Activated CD8-positive, alpha-beta T cell treated with anti-CD3 and anti-CD28 coated beads for 36 hours (primary cell): Measurements from ENCODE around the gene CYS1. TPM values are rescaled to one million over a fixed set of nuclear protein-coding genes. Genes with fewer than 3 reads are reported as not detected.
"Not testable (repeated sequence)": the region's sequence is repeated elsewhere in the genome, so short reads cannot be mapped to it uniquely, and the experiment has no call there.

Experiments
- ATAC-seq: fragments of 200-7000 bp; cut with Tn5 transposase; one replicate; pipeline ENCODE4 v1.10.0; 2021; ENCODE audit warnings: mild to moderate bottlenecking, moderate library complexity
- CTCF ChIA-PET: fragments of 350-600 bp; sonication (Branson Sonifier 250); formaldehyde crosslinking; loops from one replicate; lab custom pipeline; 2021; ENCODE audit warnings: antibody characterized with exemption; lab: Charles Lee
- POLR2A ChIA-PET: fragments of 350-600 bp; sonication (Branson Sonifier 250); formaldehyde crosslinking; loops from one replicate; lab custom pipeline; 2021; ENCODE audit warnings: antibody characterized with exemption; lab: Charles Lee
- DNase-seq: peaks from one replicate; pipeline ENCODE4 v3.0.0-alpha.2; 2020
- H3K27ac Mint-ChIP-seq: one replicate; pipeline ENCODE4 v1.8.0; 2021; ENCODE audit warnings: mild to moderate bottlenecking, mixed read lengths
- H3K27me3 Mint-ChIP-seq: one replicate; pipeline ENCODE4 v1.8.0; 2021; ENCODE audit warnings: mixed read lengths
- H3K36me3 Mint-ChIP-seq: one replicate; pipeline ENCODE4 v1.8.0; 2021; ENCODE audit warnings: low read depth, mixed read lengths
- H3K4me1 Mint-ChIP-seq: one replicate; pipeline ENCODE4 v1.8.0; 2021; ENCODE audit warnings: low read depth, mixed read lengths
- H3K4me3 Mint-ChIP-seq: one replicate; pipeline ENCODE4 v1.8.0; 2021; ENCODE audit warnings: mild to moderate bottlenecking, moderate library complexity, mixed read lengths
- H3K9me3 Mint-ChIP-seq: one replicate; pipeline ENCODE4 v1.8.0; 2021; ENCODE audit warnings: mixed read lengths
- intact Hi-C: fragments of 100-400 bp; cut with micrococcal nuclease; formaldehyde crosslinking; loops from one replicate; pipeline ENCODE4 v1.10.0; 2022
- total RNA-seq, 2 experiments: library from RNA; stranded (reverse); gene quantifications; one replicate each; pipeline ENCODE4 v1.2.3, GENCODE V29; 2021
- TF ChIP-seq, protein P1 (sequence below): fragments of 200-600 bp; IDR thresholded peaks from one replicate; pipeline ENCODE4 v1.8.0; 2022; ENCODE audit warnings: antibody characterized with exemption, mild to moderate bottlenecking

Gene CYS1
- total RNA-seq, 2 experiments from 2014 or later, result 0.11 to 0.32 TPM

DNA sequence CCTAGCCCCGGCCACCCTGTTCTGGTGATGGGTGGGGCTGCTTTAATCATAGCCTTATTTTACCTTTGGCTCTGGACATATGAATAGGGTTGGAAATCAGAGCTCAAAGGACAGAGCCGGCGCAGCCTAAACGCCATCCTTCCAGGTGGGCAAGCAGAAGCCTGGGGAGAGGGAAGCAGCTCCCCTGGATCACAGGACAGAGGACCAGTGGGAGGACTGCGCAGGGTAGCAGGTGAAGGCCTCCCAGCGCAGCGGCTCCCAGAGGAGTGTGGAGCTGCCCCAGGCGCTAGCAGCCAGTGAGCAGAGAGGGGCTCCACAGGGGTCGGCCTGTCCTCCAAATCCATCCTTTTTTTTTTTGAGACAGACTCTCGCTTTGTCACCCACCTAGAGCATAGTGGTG is 16.4 kb upstream of the CYS1 start:
- no peak overlapping the region for H3K27ac Mint-ChIP-seq
- ChIA-PET POLR2A (interaction anchor here (1.0 kb wide), 1 partner anchor 24 kb away, joined by 3 read pairs; no protein-coding TSS in a partner anchor), CTCF (interaction anchor here (0.8 to 6.2 kb wide), 21 partner anchors 7 to 338 kb away, joined by 3 to 178 read pairs (median 7); partner anchors contain the start of gene CYS1)
- H3K4me1 Mint-ChIP-seq, result no peaks in the 10 kb centered on the region
- TF ChIP-seq, protein P1, sequence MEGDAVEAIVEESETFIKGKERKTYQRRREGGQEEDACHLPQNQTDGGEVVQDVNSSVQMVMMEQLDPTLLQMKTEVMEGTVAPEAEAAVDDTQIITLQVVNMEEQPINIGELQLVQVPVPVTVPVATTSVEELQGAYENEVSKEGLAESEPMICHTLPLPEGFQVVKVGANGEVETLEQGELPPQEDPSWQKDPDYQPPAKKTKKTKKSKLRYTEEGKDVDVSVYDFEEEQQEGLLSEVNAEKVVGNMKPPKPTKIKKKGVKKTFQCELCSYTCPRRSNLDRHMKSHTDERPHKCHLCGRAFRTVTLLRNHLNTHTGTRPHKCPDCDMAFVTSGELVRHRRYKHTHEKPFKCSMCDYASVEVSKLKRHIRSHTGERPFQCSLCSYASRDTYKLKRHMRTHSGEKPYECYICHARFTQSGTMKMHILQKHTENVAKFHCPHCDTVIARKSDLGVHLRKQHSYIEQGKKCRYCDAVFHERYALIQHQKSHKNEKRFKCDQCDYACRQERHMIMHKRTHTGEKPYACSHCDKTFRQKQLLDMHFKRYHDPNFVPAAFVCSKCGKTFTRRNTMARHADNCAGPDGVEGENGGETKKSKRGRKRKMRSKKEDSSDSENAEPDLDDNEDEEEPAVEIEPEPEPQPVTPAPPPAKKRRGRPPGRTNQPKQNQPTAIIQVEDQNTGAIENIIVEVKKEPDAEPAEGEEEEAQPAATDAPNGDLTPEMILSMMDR, result no peak
- peaks cover 25% of the 10 kb centered on the region for H3K27me3 Mint-ChIP-seq
- H3K36me3 Mint-ChIP-seq, result peaks cover 4% of the 10 kb centered on the region
- H3K9me3 Mint-ChIP-seq, result no peaks in the 10 kb centered on the region
- H3K4me3 Mint-ChIP-seq, result no peak overlapping the region
- no peak for ATAC-seq
- DNase-seq, result no peak
- intact Hi-C loops, result no loop called here

DNA sequence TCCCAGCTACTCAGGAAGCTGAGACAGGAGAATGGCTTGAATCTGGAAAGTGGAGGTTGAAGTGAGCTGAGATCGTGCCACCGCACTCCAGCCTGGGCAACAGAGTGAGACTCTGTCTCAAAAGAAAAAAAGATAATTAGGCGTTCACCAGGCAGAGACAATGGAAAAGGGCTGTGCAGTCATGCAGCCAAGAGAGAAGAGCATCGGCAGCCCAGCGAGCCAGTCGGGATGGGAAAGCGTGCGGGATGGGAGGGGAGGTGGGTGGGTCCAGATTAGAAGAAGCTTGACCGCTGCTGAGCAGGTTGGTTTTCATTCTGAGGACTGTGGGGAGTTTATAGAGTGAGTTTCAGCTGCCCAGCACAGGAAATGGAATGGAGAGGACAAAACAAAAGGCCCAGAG is 15.0 kb upstream of the CYS1 start:
- Mint-ChIP-seq H3K36me3 (peaks cover 4% of the 10 kb centered on the region), H3K4me1 (peaks cover 3% of the 10 kb centered on the region), H3K9me3 (no peaks in the 10 kb centered on the region), H3K27me3 (peaks cover 33% of the 10 kb centered on the region), H3K27ac (no peak overlapping the region), H3K4me3 (no peak overlapping the region)
- TF ChIP-seq, protein P1, result no peak
- DNase-seq (no peak), ATAC-seq (no peak)
- intact Hi-C loops, result no loop called here
- ChIA-PET POLR2A (interaction anchor here (0.9 to 1.1 kb wide), 4 partner anchors 10 to 26 kb away, joined by 3 read pairs; no protein-coding TSS in a partner anchor), CTCF (interaction anchor here (0.6 to 6.2 kb wide), 7 partner anchors 9 to 340 kb away, joined by 3 to 178 read pairs (median 4); partner anchors contain the start of gene CYS1)

DNA sequence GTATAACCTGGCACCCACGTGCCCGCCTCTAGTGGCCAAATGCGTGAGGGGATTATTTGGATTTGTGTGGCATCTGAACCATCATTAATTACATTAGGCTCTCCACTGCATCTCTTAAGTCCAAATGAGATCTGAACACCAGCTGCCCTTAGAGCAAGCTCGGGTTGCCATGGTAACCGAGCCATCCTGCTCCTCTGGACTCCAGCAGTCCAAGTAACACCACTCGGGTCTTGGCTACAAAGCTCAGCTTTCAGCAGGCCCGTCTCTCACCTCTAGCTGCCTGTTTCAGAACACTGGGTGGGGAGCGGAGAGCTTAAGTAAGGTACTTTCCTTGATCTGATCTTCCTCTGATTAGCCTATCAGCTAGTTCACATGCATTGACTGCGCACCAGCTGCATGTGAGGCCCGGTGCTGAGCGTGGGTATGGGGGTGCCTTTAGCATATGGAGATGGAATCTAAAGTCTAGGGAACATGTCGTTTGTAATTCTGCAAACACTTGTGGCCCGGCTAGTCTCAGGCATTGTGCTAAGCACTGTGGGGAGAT is 14.1 kb upstream of the CYS1 start:
- H3K27ac Mint-ChIP-seq, result no peak overlapping the region
- ChIA-PET CTCF (interaction anchor here (1.1 to 6.2 kb wide), 3 partner anchors 10 to 314 kb away, joined by 4 to 178 read pairs (median 11); no protein-coding TSS in a partner anchor), POLR2A (interaction anchor here (0.9 to 1.1 kb wide), 3 partner anchors 13 to 27 kb away, joined by 3 read pairs; no protein-coding TSS in a partner anchor)
- H3K4me1 Mint-ChIP-seq, result peaks cover 3% of the 10 kb centered on the region
- H3K9me3 Mint-ChIP-seq, result no peaks in the 10 kb centered on the region
- peaks cover 4% of the 10 kb centered on the region for H3K36me3 Mint-ChIP-seq
- no peak for ATAC-seq
- H3K4me3 Mint-ChIP-seq, result no peak overlapping the region
- TF ChIP-seq, protein P1, result no peak
- H3K27me3 Mint-ChIP-seq, result peaks cover 41% of the 10 kb centered on the region
- intact Hi-C loops, result no loop called here
- no peak for DNase-seq

DNA sequence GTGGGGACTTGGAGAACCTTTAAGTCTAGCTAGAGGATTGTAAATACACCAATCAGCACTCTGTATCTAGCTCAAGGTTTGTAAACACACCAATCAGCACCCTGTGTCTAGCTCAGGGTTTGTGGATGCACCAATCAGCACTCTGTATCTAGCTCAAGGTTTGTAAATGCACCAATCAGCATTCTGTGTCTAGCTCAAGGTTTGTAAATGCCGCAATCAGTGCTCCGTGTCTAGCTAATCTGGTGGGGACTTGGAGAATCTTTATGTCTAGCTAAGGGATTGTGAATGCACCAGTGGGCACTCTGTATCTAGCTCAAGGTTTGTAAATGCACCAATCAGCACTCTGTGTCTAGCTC is 11.7 kb upstream of the CYS1 start:
- DNase-seq, H3K36me3 Mint-ChIP-seq, H3K4me1 Mint-ChIP-seq, H3K4me3 Mint-ChIP-seq, H3K27ac Mint-ChIP-seq, ATAC-seq, intact Hi-C loops, H3K9me3 Mint-ChIP-seq: not testable (repeated sequence)
- ChIA-PET POLR2A (interaction anchor here (0.7 to 1.0 kb wide), 2 partner anchors 27 to 49 kb away, joined by 3 read pairs; partner anchors contain the start of gene KLF11), CTCF (interaction anchor here (1.5 to 5.1 kb wide), 3 partner anchors 20 to 317 kb away, joined by 3 to 58 read pairs (median 6); no protein-coding TSS in a partner anchor)
- peaks cover 44% of the 10 kb centered on the region for H3K27me3 Mint-ChIP-seq

DNA sequence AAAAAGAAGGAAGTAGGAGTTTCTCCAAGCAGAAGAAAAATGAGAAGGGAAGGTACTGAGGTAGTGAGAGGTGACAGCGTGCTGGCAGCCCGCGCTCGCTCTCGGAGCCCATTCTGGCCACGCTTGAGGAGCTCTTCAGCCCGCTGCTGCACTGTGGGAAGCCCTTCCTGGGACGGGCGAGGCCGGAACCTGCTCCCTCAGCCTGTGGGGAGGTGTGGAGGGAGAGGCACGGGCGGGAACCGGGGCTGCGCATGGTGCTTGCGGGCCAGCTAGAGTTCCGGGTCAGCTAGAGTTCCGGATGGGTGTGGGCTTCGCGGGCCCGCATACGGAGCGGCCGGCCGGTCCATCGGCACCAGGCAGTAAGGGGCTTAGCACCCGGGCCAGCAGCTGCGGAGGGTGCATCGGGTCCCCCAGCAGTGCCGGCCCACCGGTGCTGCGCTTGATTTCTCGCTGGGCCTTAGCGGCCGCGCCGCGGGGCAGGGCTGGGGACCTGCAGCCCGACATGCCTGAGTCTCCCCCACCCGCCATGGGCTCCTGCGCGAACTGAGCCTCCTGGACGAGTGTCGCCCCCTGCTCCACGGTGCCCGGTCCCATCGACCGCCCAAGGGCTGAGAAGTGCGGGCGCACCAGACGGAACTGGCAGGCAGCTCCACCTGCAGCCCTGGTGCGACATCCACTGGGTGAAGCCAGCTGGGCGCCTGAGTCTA is 11.1 kb upstream of the CYS1 start:
- ChIA-PET CTCF (interaction anchor here (0.7 to 5.1 kb wide), 6 partner anchors 8 to 344 kb away, joined by 3 to 58 read pairs (median 5); no protein-coding TSS in a partner anchor), POLR2A (interaction anchor here (0.7 to 1.0 kb wide), 2 partner anchors 27 to 48 kb away, joined by 3 read pairs; partner anchors contain the start of gene KLF11)
- H3K27ac Mint-ChIP-seq, result no peak overlapping the region
- DNase-seq (peak; percentile 48), ATAC-seq (peak; percentile 39)
- H3K27me3 Mint-ChIP-seq, result peaks cover 46% of the 10 kb centered on the region
- H3K36me3 Mint-ChIP-seq, result peaks cover 4% of the 10 kb centered on the region
- intact Hi-C loops, result no loop called here
- no peak overlapping the region for H3K4me3 Mint-ChIP-seq
- peaks cover 3% of the 10 kb centered on the region for H3K4me1 Mint-ChIP-seq
- TF ChIP-seq, protein P1, result no peak
- no peaks in the 10 kb centered on the region for H3K9me3 Mint-ChIP-seq
